Measurements from ENCODE around the gene GIT1.

GIT1 gene

DNA sequence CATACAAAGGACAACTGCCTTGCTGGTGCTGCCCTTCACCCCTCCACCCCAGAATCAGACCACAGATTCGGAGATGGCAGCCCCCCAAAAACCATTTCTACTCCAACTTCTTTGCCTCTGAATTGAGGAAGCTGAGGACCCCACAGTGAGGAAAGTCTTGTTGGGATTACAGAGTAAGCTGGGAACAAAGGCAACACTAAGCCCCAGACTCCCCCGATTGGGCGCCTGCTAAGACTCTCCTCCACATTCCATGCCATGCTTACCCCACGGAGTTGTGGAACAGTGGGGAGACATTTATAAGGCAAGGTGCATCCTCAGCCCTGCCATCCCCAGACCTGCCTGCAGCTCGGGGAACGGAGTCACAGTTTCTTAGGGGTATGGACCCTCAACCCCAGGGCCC is 1.9 kb downstream of the GIT1 start:
- peak overlapping the region; percentile 98; the same call in 1 of the 2 replicates for H3K27ac ChIP-seq
- TF ChIP-seq, protein P1, sequence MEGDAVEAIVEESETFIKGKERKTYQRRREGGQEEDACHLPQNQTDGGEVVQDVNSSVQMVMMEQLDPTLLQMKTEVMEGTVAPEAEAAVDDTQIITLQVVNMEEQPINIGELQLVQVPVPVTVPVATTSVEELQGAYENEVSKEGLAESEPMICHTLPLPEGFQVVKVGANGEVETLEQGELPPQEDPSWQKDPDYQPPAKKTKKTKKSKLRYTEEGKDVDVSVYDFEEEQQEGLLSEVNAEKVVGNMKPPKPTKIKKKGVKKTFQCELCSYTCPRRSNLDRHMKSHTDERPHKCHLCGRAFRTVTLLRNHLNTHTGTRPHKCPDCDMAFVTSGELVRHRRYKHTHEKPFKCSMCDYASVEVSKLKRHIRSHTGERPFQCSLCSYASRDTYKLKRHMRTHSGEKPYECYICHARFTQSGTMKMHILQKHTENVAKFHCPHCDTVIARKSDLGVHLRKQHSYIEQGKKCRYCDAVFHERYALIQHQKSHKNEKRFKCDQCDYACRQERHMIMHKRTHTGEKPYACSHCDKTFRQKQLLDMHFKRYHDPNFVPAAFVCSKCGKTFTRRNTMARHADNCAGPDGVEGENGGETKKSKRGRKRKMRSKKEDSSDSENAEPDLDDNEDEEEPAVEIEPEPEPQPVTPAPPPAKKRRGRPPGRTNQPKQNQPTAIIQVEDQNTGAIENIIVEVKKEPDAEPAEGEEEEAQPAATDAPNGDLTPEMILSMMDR (IDR thresholded peaks at IDR 0.05) = no peak
- no peak for TF ChIP-seq ZFX (IDR thresholded peaks at IDR 0.05; ENCODE audit: borderline replicate concordance)

DNA sequence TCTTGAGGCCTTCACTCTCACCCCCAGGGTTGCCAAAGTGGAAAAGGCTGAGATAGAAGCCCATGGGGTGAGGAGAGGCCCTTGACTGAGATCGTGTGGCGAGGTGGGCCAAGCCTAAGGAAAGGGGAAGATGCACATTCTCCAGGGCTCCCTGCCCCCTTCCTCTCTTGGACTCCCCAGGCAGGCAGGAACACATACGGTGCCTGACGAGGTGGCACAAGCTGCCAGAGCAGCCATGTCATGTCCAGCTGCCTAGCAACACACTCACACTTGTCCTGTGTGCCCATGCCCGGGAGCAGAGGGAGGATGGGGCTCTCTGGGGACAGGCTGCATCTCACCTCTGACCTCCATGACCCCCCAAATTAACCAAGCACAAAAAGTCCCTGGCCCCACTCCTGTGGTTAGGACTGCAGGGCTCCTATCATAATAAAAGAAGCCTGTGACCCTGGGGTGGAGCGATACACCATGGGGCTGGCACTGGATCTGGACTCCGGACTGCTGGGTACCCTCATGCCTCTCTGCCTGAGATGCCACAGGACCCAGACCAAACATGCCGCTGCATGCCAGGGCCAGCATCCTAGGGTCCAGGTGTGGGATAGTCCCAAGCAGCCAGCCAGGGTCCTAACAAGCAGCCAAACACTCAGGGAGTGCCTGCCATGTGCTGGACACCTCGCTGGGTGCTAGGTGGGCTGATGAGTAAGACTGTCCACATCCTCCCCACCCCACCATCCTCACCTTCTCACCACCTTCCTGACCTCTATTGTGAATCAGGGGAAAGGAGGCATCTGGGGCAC is 2.6 kb downstream of the GIT1 start:
- TF ChIP-seq, protein P1 (IDR thresholded peaks at IDR 0.05) = no peak
- TF ChIP-seq ZFX (IDR thresholded peaks at IDR 0.05; ENCODE audit: borderline replicate concordance) = no peak
- peak overlapping the region; percentile 39 for H3K27ac ChIP-seq

DNA sequence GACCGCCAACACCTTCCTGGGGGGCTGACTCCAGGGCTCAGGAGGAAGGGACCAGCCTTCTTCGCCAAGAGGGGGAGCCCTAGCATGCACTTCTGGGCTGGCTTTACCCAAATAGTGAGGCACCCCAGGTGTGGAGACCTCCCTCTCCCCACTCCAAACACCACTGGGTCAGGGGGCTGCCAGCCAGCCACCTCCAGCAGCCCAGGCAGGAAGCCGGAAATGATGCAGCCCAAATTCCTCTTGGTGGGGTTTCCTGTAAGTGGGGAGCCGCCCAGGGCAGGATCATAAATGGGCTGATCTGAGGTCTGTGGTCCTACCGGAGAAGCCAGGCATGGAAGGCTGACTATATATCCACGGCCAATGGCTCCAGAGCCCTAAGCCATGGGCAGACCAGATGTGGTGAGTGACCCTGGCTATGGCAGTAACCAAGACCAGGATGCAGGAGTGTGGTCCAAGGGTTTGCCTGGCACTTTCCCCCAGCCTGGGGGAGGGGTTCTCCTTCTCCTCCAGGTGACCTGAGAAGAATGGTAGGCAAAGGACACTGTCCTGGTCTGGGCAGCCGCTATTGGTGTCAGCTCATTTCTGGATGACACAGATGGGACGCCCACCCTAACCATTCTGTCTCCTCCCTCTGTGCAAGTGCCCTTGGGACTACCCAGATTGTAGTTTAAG is 4.2 kb downstream of the GIT1 start:
- no peak for TF ChIP-seq ZFX (IDR thresholded peaks at IDR 0.05; ENCODE audit: borderline replicate concordance)
- no peak overlapping the region for H3K27ac ChIP-seq

DNA sequence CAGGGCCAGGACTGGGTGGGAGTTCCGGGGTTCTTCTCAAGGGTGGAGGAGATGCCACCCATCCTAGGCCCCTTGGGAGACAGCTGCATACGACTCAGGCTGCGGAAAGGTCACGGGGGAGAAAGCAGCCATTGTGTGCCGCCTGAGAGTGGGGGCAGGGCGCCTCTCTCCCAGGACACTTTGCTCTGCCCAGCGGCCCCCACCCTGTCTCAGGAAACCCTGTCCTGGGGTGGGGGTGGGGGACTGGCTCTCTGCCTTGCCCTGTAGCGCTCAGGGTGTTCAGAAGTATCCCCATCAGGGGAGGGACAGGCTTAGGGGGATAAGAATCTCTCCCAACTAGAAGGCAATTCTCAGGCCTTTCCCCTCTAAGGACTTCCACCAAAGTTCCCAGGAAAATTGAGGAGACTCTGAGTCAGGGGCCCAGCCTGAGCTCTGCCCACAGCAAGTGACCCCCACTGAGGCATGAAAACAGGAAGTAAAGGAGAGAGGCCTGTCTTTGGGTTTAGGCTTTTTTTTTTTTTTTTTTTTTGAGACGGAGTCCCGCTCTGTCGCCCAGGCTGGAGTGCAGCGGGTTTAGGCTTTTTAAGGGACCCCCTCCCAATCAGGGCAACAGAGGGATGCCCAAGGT is 4.9 kb downstream of the GIT1 start:
- TF ChIP-seq, protein P1 (IDR thresholded peaks at IDR 0.05) = no peak
- no peak for TF ChIP-seq ZFX (IDR thresholded peaks at IDR 0.05; ENCODE audit: borderline replicate concordance)
- no peak overlapping the region for H3K27ac ChIP-seq

DNA sequence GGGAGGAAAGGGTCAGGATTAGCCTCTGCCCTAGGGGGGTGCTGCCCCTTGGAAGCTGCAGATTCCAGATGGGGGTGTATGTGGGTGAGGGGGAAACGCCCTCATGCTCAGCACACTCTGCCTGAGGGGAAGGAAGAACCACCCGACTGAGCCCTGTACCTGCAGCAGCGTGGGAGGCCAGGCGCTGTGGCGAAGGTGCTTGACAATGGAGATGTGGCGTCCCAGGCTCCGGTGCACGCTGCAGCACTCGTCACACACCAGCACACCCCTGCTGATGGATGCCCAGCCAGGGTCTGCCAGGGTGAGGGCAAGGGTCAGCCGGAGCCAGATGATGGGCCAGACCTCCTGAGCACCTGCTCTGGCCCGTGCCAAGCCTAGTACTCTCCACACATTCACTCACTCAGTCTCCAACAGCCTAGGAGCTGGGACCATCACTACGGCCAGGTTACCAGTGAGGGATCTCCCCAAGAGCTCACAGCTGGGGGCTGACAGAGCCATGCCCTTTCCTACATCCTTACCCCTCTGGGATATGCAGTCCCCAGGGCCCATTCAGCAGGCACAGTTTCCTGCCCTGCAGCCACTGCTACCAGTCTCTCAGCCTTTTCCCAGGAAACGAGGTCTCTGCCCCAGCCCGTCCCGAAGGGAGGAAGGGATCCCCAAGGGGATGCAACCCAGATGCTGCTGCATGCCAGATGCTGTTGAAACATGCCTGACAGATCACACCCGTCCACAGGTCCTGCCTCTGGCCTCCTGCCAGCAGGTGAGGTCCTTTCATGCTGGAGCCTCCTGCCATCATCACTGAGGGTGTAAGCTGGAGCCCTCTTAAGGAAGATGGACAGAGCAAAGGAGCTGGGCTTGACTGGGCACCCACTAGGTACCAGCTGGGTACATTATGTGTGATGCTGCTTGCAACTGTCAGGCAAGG is 5.9 kb downstream of the GIT1 start:
- no peak for TF ChIP-seq ZFX (IDR thresholded peaks at IDR 0.05; ENCODE audit: borderline replicate concordance)
- TF ChIP-seq, protein P1 (IDR thresholded peaks at IDR 0.05) = no peak
- no peak overlapping the region for H3K27ac ChIP-seq

DNA sequence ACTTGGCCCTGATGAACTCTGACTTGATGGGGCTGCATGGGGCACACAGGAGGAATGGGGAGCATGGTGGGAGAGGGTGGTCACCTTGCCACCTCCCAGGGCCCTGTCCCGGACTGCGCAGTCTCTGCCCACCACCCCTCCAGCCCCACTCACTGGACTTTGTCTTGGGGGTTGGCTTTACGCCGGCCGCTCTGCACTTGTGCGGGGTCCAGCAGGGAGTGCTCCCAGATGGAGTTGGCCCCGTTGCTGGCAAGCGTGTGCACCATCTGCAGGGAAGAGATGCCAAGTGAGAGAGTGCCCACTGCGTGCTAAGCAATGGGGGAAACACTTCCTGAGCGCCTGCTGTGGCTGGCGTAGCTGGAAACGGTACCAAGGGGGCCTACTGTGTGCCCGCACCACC is 6.7 kb downstream of the GIT1 start:
- TF ChIP-seq ZFX (IDR thresholded peaks at IDR 0.05; ENCODE audit: borderline replicate concordance) = no peak
- TF ChIP-seq, protein P1 (IDR thresholded peaks at IDR 0.05) = no peak
- no peak overlapping the region for H3K27ac ChIP-seq

DNA sequence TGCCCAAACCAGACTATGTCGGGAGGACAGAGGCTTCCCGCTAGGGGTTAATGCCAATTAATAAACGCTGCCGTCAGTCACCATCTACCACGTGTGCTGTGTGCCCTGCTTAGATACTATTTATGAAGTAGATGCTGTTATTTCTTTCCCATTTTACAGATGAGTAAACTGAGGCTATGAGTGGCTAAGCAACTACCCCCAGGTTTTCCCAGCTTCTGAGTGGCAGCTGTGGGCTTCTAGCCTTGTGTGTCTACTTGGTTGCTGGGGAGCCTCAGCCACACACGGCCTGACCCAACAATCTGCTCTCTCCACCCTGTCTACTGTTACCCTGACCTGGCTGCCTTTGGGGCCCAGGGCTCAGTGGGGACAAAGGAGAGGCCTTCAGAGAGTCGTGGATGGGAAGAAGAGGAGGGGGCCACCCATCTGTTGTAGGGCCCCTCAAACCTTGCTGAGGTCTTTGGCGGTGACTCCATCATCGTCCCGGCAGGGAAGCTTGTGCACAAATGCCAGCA is 7.1 kb downstream of the GIT1 start:
- no peak overlapping the region for H3K27ac ChIP-seq
- TF ChIP-seq, protein P1 (IDR thresholded peaks at IDR 0.05) = no peak
- TF ChIP-seq ZFX (IDR thresholded peaks at IDR 0.05; ENCODE audit: borderline replicate concordance) = no peak

All from 22Rv1 (cell line).